Measurements from ENCODE around the gene NIPBL.
"Not testable (repeated sequence)": the region's sequence is repeated elsewhere in the genome, so short reads cannot be mapped to it uniquely, and the experiment has no call there.

Gene NIPBL, protein sequence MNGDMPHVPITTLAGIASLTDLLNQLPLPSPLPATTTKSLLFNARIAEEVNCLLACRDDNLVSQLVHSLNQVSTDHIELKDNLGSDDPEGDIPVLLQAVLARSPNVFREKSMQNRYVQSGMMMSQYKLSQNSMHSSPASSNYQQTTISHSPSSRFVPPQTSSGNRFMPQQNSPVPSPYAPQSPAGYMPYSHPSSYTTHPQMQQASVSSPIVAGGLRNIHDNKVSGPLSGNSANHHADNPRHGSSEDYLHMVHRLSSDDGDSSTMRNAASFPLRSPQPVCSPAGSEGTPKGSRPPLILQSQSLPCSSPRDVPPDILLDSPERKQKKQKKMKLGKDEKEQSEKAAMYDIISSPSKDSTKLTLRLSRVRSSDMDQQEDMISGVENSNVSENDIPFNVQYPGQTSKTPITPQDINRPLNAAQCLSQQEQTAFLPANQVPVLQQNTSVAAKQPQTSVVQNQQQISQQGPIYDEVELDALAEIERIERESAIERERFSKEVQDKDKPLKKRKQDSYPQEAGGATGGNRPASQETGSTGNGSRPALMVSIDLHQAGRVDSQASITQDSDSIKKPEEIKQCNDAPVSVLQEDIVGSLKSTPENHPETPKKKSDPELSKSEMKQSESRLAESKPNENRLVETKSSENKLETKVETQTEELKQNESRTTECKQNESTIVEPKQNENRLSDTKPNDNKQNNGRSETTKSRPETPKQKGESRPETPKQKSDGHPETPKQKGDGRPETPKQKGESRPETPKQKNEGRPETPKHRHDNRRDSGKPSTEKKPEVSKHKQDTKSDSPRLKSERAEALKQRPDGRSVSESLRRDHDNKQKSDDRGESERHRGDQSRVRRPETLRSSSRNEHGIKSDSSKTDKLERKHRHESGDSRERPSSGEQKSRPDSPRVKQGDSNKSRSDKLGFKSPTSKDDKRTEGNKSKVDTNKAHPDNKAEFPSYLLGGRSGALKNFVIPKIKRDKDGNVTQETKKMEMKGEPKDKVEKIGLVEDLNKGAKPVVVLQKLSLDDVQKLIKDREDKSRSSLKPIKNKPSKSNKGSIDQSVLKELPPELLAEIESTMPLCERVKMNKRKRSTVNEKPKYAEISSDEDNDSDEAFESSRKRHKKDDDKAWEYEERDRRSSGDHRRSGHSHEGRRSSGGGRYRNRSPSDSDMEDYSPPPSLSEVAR (N-terminal part only)

DNA sequence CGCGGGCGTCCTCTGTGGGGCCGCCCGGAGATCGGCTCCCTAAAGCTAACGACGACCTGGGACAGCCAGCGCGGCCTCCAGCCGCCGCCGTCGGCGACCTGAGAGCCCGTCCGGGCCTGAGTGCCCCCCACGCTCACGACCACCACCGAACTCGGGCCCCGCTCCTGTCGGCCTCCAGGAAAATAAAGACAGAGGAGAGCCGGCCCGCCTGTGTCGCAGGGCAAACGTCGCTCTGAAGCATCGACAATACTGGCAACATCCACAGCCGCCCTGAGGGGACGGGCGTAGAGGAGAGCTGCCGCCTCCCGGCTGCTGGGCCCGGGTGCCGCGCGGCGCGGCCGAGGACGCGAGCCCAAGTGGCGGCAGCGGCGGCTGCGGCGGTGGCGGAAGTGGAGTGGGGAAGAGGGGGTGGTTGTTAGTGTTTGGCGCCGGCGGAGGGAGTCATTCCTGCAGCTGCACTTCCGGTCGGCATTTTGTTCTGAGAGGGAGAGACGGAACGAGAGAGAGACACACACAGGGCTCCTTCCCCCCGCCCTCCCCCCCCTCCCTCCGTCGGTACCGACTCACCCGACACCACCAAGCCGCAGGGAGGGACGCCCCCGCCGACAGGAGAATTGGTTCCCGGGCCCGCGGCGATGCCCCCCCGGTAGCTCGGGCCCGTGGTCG is at the start of gene NIPBL:
NIPBL (plus strand) TSS at position 471 of the 666 bp plus-strand sequence. CDS start 76,928 bp downstream, outside the sequence.
- peak; percentile 87 for DNase-seq (ENCODE audit: low read depth)

DNA sequence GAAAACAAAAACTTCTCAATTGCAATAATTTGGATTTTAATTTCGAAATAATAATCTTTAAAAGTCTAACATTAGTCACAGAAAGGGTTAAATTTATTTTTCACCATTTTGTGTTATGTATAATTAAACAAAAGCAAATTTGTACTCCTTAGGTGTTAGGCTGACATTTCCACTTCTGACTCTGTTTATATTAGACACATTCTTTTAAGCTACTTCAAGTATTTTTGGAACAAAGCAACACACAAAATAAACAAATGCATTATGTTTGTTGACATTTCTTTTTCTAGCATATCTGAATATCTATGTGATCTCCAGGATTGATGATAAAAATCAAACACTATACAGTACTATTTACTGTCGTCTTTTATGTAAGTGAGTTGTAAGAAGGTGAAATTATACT is 44.3 kb upstream of the NIPBL start:
- no peak for DNase-seq (ENCODE audit: low read depth)

DNA sequence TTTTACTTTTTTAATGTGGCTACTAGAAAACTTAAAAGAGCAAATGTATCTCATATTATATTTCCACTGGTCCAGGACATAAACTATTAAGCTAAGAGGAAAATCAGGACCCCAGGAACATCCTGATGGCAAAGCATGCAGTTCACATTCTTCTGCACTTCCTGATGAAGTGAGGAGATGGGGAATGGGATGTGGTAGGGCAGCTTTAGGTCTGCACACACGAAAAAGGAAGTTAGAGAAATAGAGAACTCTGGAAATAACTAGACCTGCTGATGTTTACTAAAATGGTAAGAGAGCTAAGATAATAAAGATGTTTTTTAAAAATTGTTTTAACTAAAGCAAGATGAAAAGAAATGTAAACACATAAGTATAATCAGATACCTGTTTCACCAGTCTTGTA is 39.7 kb upstream of the NIPBL start:
- no peak for DNase-seq (ENCODE audit: low read depth)

DNA sequence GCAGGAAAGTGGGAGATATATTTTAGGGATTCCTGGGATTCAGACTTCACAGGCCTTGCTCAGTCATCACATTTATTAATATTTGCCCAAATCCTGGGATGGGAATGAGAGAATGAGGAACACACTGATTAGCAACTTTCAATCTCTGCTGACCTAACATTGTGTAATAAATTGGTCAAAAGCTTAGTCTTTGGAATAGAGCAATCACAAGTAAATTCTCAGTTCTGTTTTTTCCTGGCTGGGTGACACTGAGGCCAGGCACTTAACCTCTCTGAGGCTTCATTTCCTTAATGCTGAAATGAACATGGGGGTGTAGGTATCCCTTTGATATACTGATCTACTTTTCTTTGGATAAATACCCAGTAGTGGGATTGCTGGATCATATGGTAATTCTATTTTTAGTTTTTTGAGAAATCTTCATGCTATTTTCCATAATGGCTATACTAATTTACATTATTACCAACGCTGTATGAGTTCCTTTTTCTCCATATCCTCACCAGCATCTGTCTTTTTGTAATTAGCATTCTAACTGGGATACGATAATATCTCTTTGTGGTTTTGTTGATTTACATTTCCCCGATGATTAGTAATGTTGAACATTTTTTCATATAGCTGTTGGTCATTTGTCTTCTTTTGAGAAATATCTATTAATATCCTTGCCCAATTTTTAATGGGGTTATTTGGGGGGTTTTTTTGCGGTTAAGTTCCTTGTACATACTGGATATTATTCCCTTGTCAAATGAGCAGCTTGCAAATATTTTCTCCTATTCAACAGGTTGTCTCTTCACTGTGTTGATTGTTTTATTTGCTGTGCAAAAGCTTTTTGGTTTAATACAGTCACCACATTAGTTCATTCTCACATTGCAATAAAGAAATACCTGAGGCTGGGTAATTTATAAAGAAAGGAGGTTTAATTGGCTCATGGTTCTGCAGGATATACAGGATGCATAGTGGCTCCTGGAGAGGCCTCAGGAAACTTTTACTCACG is 36.8 kb upstream of the NIPBL start:
- DNase-seq (ENCODE audit: low read depth), result no peak

DNA sequence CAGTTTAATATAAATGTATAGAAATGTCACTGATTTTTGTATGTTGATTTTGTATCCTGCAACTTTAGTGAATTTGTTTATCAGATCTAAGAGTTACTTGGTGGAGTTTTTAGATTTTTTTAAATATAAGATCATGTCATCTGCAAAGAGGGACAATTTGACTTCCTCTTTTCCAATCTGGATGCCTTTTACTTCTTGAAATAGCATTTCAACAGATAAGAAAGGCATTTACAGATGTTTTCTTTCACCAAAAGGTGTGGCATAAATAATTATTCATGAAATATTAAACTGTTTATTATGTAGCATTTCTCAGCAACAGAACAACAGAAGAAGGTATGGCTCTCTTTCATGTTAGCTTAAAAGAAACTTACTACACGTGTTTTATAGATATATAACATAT is 34.9 kb upstream of the NIPBL start:
- no peak for DNase-seq (ENCODE audit: low read depth)

DNA sequence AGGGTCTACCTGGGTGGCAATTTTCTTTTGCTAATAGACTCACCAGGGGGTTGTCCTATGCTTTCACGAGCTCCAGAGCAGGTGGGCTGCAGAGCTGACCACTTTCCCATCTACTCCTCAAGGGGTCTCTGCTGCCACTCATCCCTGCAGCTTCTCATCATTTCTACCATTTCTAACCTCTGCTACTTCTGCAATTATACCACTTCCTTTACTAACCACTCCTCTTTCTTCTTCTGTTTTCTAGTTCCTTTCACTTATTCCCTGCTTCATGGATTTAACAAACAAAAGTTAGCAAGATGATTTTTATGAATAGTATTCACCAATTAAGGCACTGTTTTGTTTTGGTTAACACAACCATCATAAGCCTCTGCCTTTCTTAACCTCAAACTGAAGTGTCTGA is 34.5 kb upstream of the NIPBL start:
- no peak for DNase-seq (ENCODE audit: low read depth)

DNA sequence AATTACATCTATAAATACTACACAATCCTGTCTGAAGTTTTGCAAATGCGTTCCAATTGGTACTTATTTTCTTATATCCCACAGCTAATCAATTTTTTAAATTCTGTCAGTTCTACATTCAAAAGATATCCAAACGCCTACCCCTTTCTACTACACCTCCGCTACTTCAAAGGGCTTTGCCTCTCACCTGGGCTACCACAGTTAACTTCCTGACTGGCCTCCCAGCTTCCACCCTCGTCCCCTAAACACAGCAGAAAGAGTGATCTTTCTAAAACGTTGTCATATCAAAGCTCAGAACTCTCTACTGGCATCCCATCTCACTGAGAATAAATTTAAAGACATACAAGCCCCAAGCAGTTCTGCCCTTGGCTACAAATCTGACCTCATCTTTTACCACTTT is 32.3 kb upstream of the NIPBL start:
- no peak for DNase-seq (ENCODE audit: low read depth)

DNA sequence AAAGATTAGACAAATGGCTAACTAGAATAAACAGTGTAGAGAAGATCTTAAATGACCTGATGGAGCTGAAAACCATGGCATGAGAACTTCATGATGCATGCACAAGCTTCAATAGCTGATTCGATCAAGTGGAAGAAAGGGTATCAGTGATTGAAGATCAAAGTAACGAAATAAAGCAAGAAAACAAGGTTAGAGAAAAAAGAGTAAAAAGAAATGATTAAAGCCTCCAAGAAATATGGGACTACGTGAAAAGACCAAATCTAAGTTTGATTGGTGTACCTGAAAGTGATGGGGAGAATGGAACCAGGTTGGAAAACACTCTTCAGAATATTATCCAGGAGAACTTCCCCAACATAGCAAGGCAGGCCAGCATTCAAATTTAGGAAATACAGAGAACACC is 28.0 kb upstream of the NIPBL start:
- DNase-seq (ENCODE audit: low read depth), result not testable (repeated sequence)

DNA sequence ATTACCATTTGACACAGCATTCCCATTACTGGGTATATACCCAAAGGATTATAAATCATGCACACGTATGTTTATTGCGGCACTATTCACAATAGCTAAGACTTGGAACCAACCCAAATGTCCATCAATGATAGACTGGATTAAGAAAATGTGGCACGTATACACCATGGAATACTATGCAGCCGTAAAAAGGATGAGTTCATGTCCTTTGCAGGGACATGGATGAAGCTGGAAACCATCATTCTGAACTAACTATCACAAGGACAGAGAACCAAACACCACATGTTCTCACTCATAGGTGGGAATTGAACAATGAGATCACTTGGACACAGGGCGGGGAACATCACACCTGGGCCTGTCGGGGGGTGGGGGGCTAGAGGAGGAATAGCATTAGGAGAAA is 23.7 kb upstream of the NIPBL start:
- DNase-seq (ENCODE audit: low read depth), result not testable (repeated sequence)

DNA sequence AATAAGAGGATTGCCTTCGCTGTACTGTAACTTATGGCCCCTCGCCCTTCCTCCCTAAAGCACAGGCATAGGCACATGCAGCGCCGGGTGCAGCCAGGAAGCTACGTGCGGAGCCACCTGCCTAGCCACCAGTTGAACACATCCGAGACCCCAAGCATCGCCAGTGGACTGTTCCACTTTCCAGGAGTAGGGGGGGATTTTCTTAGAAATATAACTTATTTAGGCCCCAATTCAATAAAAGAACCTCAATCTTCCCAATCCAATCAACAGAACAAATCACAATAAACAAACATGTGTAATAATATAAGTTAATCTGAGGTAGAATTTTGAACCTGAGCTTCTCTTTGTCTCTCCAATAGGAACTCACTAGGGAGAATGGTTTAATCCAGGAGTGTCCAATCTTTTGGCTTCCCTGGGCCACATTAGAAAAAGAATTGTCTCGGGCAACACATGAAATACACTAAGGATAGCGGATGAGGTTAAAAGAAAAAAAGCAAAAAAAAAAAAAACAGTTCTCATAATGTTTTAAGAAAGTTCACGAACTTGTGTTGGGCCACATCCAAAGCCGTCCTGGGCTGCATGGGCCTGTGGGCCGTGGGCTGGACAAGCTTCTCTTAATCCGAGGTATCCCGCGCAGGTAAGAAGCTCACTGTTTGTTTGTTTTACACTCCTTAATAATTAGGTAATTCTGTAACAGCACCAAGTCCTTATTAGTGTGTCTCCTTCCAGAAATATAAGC is 22.0 kb upstream of the NIPBL start:
- no peak for DNase-seq (ENCODE audit: low read depth)

DNA sequence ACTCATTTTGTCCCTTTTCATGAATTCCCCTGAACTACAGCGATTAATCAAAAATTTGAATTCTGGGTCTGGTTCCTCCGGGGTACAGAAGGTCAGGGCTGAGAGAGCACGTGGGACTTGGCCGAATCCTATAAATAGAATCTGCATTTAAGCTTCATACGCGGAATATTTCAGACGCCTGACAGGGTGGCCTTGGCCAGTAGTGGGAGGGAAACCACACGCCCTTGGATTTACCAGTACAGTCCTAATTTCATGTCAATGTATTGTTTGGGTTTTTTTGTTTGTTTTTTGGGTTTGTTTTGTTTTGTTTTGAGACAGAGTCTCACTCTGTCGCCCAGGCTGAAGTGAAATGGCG is 21.5 kb upstream of the NIPBL start:
- DNase-seq (ENCODE audit: low read depth), result no peak

DNA sequence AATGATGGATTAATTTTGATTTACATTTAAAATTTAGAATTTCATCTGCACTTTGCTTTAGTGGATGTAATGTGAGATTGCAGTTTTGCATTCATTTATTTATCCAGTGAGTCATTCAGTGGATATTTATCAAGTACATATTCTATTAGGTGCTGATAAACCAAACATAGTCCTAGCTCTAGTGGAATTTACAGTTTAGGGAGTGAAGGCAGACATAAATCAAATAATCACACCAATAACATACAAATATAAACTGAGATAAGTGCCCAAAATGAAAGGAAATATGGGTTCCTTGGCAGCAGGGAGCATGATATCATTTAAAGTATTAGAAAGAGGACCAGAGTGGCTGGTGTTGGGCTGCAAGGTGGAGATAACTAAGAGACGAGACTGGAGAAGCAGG is 14.7 kb upstream of the NIPBL start:
- no peak for DNase-seq (ENCODE audit: low read depth)

DNA sequence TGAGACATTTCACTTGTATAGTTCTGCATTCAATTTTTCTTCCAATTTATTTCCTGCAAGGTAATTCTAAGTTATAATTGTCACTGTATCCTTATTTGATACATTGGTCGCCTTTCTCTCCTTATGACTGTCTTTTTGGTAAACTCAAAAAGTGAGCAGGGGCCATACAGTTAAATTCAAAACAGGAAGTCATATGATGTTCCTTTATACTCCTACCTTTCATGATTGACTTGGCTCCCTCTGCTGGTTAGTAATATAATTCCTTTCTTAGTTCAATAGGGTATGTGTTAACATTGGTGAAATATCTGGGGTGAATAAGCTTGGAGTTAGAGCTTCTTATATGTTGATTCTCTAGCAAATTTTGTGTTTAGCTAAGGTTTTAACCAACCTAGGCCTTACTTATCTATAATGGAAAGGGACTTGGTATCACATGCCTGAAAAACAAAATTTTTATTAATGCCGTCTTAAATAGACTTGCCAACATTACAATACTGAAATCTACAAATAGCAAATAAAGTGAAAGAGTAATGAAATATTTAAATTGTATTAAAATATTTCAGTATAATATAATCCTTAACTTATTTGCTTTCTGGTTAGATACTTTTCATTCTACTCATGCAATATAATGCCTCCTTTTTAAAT is 6.0 kb upstream of the NIPBL start:
- no peak for DNase-seq (ENCODE audit: low read depth)

DNA sequence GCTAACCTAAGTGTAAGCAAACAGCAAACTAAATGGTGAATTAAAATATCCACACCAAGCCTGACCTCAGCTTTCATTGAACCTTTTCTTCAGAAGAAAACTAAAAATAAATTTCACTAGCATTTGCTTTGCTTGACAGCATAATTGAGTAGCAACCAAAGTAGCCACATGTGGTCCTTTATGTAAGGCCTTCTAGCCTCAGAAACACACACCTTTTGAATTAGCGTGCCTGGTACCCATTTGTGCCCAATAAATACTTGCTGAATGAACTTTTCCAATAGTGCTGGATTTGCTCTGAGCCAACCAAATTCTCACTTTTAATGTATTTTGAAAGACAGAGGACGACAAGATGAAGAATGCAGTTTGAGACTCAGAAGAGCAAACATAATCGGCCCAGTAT is 2.1 kb upstream of the NIPBL start:
- DNase-seq (ENCODE audit: low read depth), result no peak

DNA sequence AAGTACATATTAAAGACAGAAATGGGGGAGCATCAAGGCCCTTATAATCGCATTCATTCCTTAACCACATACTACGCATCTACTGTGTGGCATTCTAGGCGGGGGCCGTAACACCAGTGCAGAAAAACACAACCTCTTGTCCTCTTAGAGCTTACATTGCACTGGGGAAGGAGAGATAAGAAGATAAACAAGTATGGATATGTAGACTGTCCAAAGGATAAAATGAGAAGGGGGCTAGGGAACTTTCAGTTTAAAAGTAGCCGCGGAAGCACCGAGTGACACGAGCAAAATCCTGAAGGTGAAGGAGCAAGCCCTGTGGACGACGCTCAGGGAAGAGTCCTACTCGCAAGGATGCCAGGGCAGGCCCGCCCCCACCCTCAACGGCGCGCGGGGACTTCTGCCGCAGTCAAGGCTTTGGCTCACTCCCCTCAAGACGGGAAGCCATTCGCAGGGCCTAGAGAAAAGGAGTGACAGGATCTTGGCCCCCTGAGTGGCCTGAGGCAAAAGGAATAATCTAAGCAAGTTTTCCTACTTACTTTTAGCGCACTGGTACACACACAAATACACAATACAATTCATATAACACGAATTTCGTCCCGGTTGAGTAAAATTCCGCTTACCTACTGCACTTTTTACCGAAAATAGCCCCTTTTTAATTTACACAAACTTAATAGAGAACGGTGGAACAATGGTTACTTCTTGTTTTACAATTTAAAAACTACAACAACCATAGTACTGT is 1.3 kb upstream of the NIPBL start:
- DNase-seq (ENCODE audit: low read depth), result peak; percentile 27

DNA sequence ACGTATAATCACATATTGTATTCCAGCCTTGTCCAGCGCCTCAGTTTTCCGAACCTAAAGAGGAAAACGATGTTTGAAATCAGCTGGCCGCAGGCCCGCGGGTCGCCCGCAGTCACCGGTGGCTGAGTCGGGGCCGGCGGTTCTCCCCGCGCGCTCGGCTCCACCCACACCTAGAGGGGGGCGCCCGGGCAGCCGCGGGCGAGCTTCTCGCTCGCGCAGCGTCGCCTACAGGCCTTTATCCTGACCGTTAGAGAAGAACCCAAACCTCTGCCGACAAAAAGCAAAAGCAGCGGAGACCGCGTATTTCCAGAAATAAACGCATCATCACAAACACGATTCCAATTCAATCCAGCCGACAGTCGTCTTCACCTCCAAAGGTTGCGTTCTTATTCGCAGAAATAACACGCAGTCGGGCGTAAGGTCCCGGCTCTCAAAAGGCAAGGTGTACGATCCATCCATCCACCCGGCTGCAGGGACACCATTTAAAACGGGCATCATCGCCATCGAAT is 725 bp upstream of the NIPBL start:
- peak; percentile 66 for DNase-seq (ENCODE audit: low read depth)

DNA sequence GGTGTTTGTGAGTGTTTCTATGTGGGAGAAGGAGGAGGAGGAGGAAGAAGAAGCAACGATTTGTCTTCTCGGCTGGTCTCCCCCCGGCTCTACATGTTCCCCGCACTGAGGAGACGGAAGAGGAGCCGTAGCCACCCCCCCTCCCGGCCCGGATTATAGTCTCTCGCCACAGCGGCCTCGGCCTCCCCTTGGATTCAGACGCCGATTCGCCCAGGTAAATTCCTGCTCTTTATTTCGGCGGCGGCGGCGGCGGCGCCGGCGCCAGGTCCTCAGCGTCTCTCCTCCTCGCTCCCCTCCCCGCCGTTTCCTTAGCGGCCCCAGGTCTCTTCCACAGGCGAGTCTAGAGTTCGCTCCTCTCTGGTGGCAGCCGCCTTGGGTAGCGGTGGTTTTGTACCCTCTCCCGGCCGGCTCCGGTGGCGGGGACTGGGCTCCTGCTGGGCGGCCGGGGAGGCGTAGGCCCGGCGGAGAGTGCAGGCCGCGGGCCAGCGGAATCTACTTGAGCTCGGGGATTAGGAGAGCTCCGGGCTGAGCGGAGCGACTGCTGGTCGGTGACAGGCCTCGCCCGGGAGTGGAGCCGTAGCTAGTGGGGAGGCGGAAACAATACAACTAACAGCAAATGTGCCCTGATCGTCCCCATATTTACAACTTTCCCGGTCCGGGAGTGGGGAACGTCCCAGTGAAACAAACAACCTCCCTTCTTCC is 547 bp downstream of the NIPBL start:
- peak; percentile 38 for DNase-seq (ENCODE audit: low read depth)
